GM19467 (cell line): ENCODE measurements around the gene SOX10.

ENCODE experiments used
- ATAC-seq: cut with Tn5 transposase; IDR thresholded peaks from one replicate; pipeline ENCODE4 v1.9.1; 2021; ENCODE audit warnings: mild to moderate bottlenecking, moderate library complexity; ENCODE audit not compliant: unreplicated experiment

SOX10 gene

DNA sequence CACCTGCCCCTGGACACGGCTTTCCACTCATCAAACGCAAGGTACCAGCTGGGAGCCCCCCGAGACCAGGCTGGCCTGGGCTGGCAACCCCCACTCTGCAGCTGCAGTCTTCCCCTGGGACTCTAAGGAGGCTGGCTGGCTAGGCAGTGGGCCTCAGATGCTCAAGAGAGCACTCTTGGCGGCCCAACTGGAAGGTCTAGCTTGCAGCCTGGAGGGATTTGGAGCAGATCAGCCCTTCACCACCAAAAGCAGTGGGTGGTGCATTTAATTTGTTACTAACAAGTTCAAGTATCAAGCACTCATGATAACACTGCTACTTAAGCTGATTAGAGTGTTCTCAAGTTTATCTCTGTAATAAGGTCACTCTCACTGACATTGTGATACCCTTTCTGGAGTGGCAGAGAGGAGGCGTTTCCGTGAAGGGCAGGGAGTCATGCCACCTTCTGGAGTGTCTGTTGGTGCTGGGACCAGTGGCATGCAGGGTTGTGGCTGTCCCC is 52.4 kb downstream of the SOX10 start:
- no peak for ATAC-seq

DNA sequence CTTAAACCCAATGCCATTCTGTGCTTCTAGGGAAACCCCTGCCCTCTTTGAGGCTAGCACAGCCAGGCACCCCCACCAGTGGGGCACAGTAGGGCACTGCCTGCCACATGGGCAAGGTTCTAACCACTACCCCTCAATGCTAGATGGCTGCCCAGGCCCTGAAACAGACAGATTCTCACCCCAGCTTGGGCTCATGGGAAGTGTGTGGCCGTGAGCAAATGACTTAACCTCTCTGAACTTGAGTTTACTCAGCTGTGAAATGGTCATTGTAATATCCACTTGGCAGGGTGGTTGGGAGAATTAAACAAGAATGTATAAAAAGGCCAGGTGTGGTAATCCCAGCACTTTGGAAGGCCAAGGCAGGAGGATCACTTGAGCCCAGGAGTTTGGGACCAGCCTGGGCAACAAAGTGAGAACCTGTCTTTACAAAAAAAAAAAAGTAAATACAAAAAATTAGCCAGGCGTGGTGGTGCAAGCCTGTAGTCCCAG is 53.4 kb downstream of the SOX10 start:
- no peak for ATAC-seq

DNA sequence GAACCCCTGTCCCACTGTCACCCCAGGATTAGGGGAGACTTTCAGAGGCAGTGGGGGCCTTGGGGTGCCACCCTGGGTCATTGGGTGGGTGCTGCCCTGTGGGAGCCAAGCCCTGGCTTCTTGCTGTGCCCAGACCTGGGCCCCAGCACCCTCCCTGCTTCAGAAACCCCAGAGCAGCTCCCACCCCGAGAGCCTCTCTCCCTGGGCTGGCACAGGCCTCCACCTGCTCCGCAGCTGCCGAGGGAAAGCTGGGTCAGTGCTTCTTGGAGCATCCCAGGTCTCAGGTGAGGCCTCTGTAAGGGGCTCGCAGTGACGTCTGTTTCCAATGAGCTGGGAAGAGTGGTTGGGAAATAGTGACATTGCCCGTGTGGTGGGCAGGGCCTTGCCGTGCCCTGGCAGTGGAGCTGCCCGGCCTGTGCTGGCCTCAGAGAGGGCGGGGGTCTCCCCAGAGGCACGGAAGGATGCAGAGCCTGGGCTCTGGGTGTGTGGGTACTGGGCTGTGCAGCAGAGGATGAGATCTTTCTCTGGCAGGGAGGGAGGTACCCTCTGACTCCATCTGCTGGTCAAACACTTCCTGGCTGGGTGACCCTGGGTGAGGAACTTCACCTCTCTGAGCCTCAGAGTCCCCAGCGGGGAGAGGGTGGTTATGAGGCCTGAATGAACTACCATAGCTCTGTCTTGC is 53.9 kb downstream of the SOX10 start:
- ATAC-seq = no peak

DNA sequence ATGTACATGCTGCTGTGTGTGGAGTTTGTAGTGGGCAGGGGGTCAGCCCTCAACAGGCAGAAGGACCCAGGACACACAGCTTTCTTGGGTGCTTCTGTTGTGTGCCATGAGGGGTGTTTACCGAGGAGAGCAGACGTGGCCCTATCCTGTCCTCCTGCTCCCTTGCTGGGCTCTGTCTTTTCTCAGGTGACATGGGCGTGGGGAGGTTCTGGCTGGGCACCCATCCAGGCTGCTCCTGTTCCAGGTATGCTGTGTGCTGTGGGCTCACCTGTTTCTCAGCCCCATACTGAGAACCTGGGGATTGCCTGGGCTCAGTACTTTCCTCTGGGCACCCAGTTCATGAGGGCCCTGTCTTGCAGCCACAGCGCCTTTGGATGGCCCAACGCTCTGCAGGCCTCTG is 55.0 kb downstream of the SOX10 start:
- no peak for ATAC-seq

DNA sequence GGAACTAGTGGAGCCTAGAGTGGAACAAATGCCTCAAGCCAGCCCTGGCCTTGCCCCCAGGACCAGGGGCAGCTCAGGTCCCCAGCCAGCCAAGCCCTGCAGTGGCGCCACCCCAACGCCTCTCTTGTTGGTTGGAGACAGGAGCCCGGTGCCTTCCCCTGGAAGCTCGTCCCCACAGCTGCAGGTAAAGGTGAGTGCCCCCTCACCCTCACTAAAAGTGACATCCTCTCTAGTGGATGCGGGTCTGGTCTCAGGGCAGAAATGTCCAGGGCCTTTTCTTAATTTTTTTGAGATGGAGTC is 56.8 kb downstream of the SOX10 start:
- no peak for ATAC-seq

DNA sequence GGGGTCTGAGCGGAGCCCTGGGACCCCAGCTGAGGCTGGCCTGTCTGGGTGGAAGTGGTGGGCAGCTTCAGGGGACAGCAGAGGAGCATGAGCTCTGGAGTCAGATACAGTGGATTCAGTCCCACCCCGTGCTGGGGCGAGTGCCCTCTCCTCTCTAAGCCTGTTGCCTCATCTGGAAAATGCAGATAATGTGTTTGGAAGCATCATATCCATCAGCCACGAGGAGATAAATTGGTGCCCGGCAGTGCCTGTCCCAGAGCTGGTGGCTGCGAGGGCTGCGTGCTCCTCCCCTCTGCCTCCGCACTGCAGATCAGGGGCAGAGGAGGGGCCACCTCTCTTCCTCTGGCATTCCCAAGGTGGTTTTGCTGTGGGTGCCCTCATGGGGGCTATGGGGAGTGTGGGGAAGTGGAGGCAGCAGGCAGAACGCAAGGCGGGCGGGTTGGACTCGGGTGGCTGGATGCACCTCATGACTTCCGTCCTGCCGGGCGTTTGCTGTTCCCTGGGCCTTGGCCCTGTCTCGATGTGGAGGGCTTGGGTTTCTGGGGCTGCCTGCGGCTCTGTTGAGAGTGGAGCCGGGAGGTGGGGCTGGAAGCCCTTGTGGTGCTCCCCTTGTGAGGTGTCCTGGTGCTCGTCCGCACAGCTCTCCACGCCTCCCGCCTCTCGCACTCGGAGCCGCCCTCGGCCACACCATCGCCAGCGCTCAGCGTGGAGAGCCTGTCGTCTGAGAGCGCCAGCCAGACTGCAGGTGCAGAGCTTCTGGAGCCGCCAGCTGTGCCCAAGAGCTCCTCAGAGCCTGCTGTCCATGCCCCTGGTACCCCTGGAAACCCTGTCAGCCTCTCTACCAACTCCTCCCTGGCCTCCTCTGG is 57.4 kb downstream of the SOX10 start:
- no peak for ATAC-seq

DNA sequence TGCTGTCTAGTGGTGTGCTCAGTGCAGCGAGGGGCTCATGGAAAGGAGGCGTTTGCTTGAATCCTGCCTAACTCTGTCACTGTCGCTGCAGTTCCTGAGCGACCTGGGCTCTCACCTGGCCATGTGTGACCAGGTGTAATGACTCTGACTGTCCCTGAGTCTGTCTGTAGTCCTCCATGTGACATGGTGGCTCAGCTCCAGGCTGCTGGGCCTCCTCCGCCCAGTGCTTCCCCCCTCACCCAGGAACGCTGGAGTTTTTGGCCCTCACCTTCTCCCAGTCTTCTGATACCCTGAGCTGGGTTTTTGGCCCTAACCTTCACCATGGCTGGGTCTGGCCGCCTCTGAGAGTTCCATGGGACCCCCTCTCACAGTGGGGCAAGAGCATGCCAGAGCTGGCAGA is 58.0 kb downstream of the SOX10 start:
- ATAC-seq = no peak

DNA sequence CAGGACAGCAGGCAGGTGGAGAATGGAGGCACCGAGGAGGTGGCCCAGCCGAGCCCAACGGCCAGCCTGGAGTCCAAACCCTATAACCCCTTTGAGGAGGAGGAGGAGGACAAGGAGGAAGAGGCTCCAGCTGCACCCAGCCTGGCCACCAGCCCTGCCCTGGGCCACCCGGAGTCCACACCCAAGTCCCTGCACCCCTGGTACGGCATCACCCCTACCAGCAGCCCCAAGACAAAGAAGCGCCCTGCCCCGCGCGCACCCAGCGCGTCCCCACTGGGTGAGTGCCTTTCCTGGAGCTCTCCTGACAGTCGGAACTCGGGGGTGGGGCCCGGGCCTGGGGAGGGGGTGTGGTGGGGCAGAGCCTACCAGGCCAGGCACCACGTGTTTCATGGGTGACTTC is 58.6 kb downstream of the SOX10 start:
- ATAC-seq = no peak

DNA sequence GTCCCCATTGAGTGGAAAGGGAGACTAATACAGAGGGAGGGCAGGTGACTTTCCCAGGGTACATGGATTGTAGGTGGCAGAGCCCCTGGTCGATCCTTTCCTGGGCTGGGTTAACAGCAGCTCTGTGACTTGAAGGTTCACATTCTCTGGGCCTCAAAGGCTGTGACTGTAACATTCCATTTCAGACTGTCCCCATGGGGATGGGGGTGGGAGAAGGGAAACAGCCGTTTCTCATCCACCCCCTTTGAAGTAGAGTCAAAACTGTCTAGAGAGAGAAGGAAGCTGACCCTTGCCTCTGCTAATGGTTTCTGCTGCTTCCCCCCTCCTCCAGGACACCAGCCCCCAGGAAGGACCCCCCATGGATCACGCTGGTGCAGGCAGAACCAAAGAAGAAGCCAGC is 59.0 kb downstream of the SOX10 start:
- ATAC-seq = no peak

DNA sequence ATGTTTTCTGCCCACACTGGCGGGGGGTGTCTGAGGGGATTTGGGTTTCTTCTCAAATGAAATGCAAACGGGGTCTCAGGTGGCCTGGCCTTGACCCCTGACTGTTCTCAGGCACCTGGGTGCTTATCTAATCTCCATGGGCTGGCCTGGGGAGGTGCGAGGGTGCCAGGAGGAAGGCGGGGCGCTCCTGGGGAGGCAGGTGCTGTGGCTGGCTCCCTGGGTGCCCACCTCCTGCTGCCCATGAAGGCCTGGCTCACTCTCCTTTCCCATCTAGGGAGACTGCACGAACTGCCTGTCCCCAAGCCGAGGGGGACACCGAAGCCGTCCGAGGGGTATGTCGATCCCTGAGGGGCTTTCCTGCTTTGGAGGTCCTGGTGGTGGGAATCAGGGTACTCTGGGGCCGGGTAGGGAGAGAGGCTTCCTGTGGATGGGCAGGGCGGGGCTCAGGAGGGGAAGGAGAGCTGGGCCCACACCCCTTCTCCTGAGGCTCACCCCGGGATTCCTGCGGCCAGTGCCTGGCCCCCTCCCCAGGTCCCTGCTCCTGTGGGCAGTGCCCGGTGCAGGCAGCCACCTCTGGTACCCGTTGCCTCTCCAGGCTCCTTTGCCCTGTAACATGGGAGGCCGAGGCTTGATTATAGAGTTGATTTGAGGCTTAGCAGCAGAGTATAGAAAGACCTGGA is 59.8 kb downstream of the SOX10 start:
- ATAC-seq = no peak

DNA sequence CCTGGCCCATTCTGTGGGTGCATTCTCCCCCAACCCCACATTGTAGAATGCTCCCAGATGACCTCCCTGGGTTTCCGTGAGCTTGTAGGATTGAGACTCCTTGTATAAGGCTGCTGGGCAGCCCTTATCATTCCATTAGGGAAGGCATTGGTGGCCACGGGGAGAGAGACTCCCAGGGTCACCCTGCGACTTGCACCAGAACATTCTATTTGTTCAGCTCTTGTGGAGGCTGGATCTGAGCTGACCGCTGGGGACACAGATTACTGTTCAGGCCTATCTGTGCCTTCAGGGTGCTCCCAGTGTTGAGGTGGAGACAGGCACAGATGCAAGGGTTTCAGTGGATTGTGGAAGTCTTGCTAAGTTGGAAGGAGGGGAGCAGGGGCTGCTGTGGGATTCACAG is 60.4 kb downstream of the SOX10 start:
- ATAC-seq = no peak
